Fibroblast of lung (primary cell): ENCODE results near the gene EPHB1. TPM values are rescaled to one million over a fixed set of nuclear protein-coding genes. Genes with fewer than 3 reads are reported as not detected.

ENCODE experiments used
- DNase-seq, 2 donors: peaks; one replicate each; pipeline versions ENCODE4 v3.0.0 to v3.0.0-alpha.2; 2010; ENCODE audit warnings: low read depth in 2 of 2
- H2AFZ ChIP-seq: 2 replicates; pipeline ENCODE4 v1.5.1; 2012; ENCODE audit warnings: low read length, control low read depth, inconsistent platforms
- H3K27ac ChIP-seq: 2 replicates; pipeline ENCODE4 v1.5.1; 2011; ENCODE audit warnings: low read length, control low read depth; ENCODE audit not compliant: insufficient read depth
- H3K27me3 ChIP-seq: 2 replicates; pipeline ENCODE4 v1.5.1; 2011; ENCODE audit warnings: mild to moderate bottlenecking, low read length; ENCODE audit not compliant: control insufficient read depth, insufficient read depth
- H3K36me3 ChIP-seq: 2 replicates; pipeline ENCODE4 v1.5.1; 2011; ENCODE audit warnings: low read length; ENCODE audit not compliant: control insufficient read depth, insufficient read depth
- H3K4me1 ChIP-seq: 2 replicates; pipeline ENCODE4 v1.5.1; 2011; ENCODE audit warnings: low read length; ENCODE audit not compliant: control insufficient read depth, insufficient read depth; ENCODE audit errors: extremely low read depth
- H3K4me2 ChIP-seq: 2 replicates; pipeline ENCODE4 v1.5.1; 2011; ENCODE audit warnings: low read length, control low read depth; ENCODE audit not compliant: insufficient read depth; ENCODE audit errors: extremely low read depth
- H3K4me3 ChIP-seq, 4 experiments: fragments of 200-600 bp in 1 of 4; sonication (generic) in 1 of 4; replicated peaks in 1 of 4; 2 replicates each; pipeline ENCODE4 v1.5.1; 2011 to 2016; ENCODE audit warnings: low read length in 4 of 4, low read depth in 3 of 4, mild to moderate bottlenecking in 3 of 4, control low read depth in 2 of 4, inconsistent platforms in 1 of 4, mixed read lengths in 1 of 4; ENCODE audit not compliant: insufficient read depth in 1 of 4; ENCODE audit errors: control extremely low read depth in 1 of 4
- H3K79me2 ChIP-seq: 2 replicates; pipeline ENCODE4 v1.5.1; 2012; ENCODE audit warnings: mild to moderate bottlenecking, low read length, inconsistent platforms; ENCODE audit not compliant: control insufficient read depth, insufficient read depth
- H3K9ac ChIP-seq: 2 replicates; pipeline ENCODE4 v1.5.1; 2011; ENCODE audit warnings: mild to moderate bottlenecking, low read length, control low read depth; ENCODE audit not compliant: insufficient read depth
- H3K9me3 ChIP-seq: 2 replicates; pipeline ENCODE4 v1.5.1; 2012; ENCODE audit warnings: low read depth, low read length; ENCODE audit not compliant: control insufficient read depth, insufficient read depth
- H4K20me1 ChIP-seq: 2 replicates; pipeline ENCODE4 v1.5.1; 2011; ENCODE audit warnings: low read length; ENCODE audit not compliant: control insufficient read depth, insufficient read depth; ENCODE audit errors: extremely low read depth
- CTCF ChIP-seq, 2 donors: IDR thresholded peaks in 1 of 2; conservative IDR thresholded peaks in 1 of 2; 1 replicate in 1 of 2; 2 replicates in 1 of 2; pipeline ENCODE4 v1.5.1; 2011 to 2012; ENCODE audit warnings: low read length in 2 of 2, control low read depth in 1 of 2, inconsistent platforms in 1 of 2, low read depth in 1 of 2, mild to moderate bottlenecking in 1 of 2
- EZH2 ChIP-seq: IDR thresholded peaks from 2 replicates; pipeline ENCODE4 v1.5.1; 2012; ENCODE audit warnings: low read length, control low read depth, mild to moderate bottlenecking; ENCODE audit errors: missing control alignments
- polyA plus RNA-seq, 2 donors: library from polyadenylated mRNA; depleted of rRNA in 1 of 2; stranded (reverse) in 1 of 2; unstranded in 1 of 2; fragments of >200 nt; gene quantifications; 2 replicates each; pipeline ENCODE4 v1.2.1, GENCODE V29; 2011 to 2012; ENCODE audit warnings: missing spikeins in 1 of 2
- total RNA-seq: library from RNA; depleted of rRNA; stranded (reverse); fragments of >200 nt; gene quantifications from 2 replicates; pipeline ENCODE4 v1.2.1, GENCODE V29; 2014

Gene EPHB1
- total and polyA plus RNA-seq, 2 donors (not counting 1 experiment from before 2014, with no cell fraction given) = 0.14 to 0.50 TPM

GRCh38 chr3:135072431-135072830, 277.4 kb downstream of the EPHB1 start:
- Histone ChIP-seq H2AFZ (no peak overlapping the region), H3K4me1 (no peaks in the 10 kb centered on the region), H3K4me3 (no peak overlapping the region), H3K36me3 (no peaks in the 10 kb centered on the region), H3K9ac (no peak overlapping the region), H3K9me3 (no peaks in the 10 kb centered on the region), H3K79me2 (no peaks in the 10 kb centered on the region), H3K27ac (no peak overlapping the region), H3K27me3 (no peaks in the 10 kb centered on the region), H4K20me1 (no peaks in the 10 kb centered on the region), H3K4me2 (no peak overlapping the region)
- DNase-seq = no peak
- TF ChIP-seq EZH2 = no peak
- no peak for TF ChIP-seq CTCF (conservative IDR thresholded peaks at IDR 0.05 in 1 of 2, IDR thresholded peaks at IDR 0.05 in 1 of 2; ENCODE audit: low read depth in 1 of 2, low read length in 2 of 2)

DNA sequence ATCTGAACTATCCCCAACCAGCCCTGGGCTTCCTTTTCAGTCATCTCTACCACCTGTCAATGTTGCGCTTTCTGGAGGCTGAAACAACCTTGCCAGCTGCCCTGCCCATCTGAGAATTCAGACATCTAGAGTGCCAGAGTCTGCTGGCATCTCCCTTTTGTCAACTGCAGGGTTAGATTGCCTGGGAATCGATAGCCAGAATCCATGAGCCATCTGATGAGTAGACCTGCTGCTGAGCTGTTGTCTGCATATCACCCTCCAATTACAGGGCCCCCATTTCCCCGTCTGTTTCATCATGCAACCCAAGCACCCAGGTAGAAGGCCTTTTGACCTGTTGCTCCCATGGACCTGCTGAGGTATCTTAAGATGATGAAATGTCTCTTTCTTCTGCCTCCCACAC, 280.1 kb downstream of the EPHB1 start:
- Histone ChIP-seq H3K36me3 (no peaks in the 10 kb centered on the region), H3K79me2 (no peaks in the 10 kb centered on the region), H3K27me3 (no peaks in the 10 kb centered on the region), H3K4me3 (no peak overlapping the region), H3K4me2 (no peak overlapping the region), H3K4me1 (no peaks in the 10 kb centered on the region), H3K9ac (no peak overlapping the region), H3K27ac (no peak overlapping the region), H2AFZ (no peak overlapping the region), H3K9me3 (no peaks in the 10 kb centered on the region), H4K20me1 (no peaks in the 10 kb centered on the region)
- TF ChIP-seq CTCF (conservative IDR thresholded peaks at IDR 0.05 in 1 of 2, IDR thresholded peaks at IDR 0.05 in 1 of 2; ENCODE audit: low read depth in 1 of 2, low read length in 2 of 2) = no peak
- no peak for TF ChIP-seq EZH2
- no peak for DNase-seq

DNA sequence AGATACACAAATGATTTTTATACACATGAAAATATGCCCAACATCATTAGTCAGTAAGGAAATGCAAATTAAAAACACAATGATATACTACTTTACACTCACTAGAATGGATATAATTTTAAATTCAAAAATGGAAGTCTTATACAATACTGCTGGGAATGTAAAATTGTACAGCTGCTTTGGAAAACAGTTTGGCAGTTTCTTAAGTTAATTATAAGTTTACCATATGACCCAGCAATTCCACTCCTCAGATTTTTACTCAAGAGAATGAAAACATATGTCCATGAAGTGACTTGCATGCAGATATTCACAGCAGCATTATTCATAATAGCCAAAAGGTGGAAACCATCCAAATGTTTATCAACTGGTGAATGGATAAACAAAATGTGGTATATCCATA, 281.3 kb downstream of the EPHB1 start:
- no peaks in the 10 kb centered on the region for H4K20me1 ChIP-seq
- no peak overlapping the region for H3K27ac ChIP-seq
- no peak overlapping the region for H3K4me2 ChIP-seq
- H3K4me3 ChIP-seq = no peak overlapping the region
- no peak for DNase-seq
- no peaks in the 10 kb centered on the region for H3K79me2 ChIP-seq
- no peak overlapping the region for H3K9ac ChIP-seq
- TF ChIP-seq EZH2 (no peak), CTCF (conservative IDR thresholded peaks at IDR 0.05 in 1 of 2, IDR thresholded peaks at IDR 0.05 in 1 of 2; ENCODE audit: low read depth in 1 of 2, low read length in 2 of 2) (no peak)
- no peak overlapping the region for H2AFZ ChIP-seq
- no peaks in the 10 kb centered on the region for H3K4me1 ChIP-seq
- H3K9me3 ChIP-seq = no peaks in the 10 kb centered on the region
- H3K36me3 ChIP-seq = no peaks in the 10 kb centered on the region
- H3K27me3 ChIP-seq = no peaks in the 10 kb centered on the region
